ENCODE data around the gene CHCHD10. TPM values are rescaled to one million over a fixed set of nuclear protein-coding genes. Genes with fewer than 3 reads are reported as not detected.
"Not testable (repeated sequence)": the region's sequence is repeated elsewhere in the genome, so short reads cannot be mapped to it uniquely, and the experiment has no call there.

Gene CHCHD10
- polyA plus RNA-seq, 2 donors = 115 to 191 TPM

- Histone ChIP-seq H3K27me3 (ENCODE audit: control insufficient read depth in 1 of 2, insufficient read depth in 2 of 2, low read length in 2 of 2) (no peaks in the 10 kb centered on the region), H3K4me3 (ENCODE audit: low read depth in 1 of 2, low read length in 2 of 2) (no peak overlapping the region), H3K27ac (ENCODE audit: low read depth in 2 of 2, low read length in 1 of 2) (no peak overlapping the region), H3K4me1 (ENCODE audit: control insufficient read depth in 2 of 2, insufficient read depth in 2 of 2, low read length in 1 of 2) (peaks cover 0 to 5% of the 10 kb centered on the region in 2 donors), H3K9me3 (ENCODE audit: control insufficient read depth in 2 of 2, insufficient read depth in 1 of 2, low read depth in 1 of 2, low read length in 1 of 2) (no peaks in the 10 kb centered on the region), H3K36me3 (ENCODE audit: control insufficient read depth in 2 of 2, insufficient read depth in 2 of 2, low read length in 1 of 2) (peaks cover 0 to 18% of the 10 kb centered on the region in 2 donors)
- 70 to 87% methylated on average over 2 of the region's 2 CpGs for WGBS, 2 donors
These were observed 24.5 kb downstream of the CHCHD10 start for GRCh38 chr22:23743303-23743705.

- Histone ChIP-seq H3K9me3 (ENCODE audit: control insufficient read depth in 2 of 2, insufficient read depth in 1 of 2, low read depth in 1 of 2, low read length in 1 of 2) (no peaks in the 10 kb centered on the region), H3K27ac (ENCODE audit: low read depth in 2 of 2, low read length in 1 of 2) (no peak overlapping the region), H3K4me1 (ENCODE audit: control insufficient read depth in 2 of 2, insufficient read depth in 2 of 2, low read length in 1 of 2) (peaks cover 0 to 5% of the 10 kb centered on the region in 2 donors), H3K4me3 (ENCODE audit: low read depth in 1 of 2, low read length in 2 of 2) (no peak overlapping the region), H3K36me3 (ENCODE audit: control insufficient read depth in 2 of 2, insufficient read depth in 2 of 2, low read length in 1 of 2) (peaks cover 0 to 18% of the 10 kb centered on the region in 2 donors), H3K27me3 (ENCODE audit: control insufficient read depth in 1 of 2, insufficient read depth in 2 of 2, low read length in 2 of 2) (no peaks in the 10 kb centered on the region)
- WGBS, 2 donors = 70 to 77% methylated on average over 7 of the region's 7 CpGs
These were observed 25.1 kb downstream of the CHCHD10 start for GRCh38 chr22:23742505-23743264.

- H3K4me3 ChIP-seq (ENCODE audit: low read depth in 1 of 2, low read length in 2 of 2) = no peak overlapping the region
- peaks cover 0 to 4% of the 10 kb centered on the region in 2 donors for H3K4me1 ChIP-seq (ENCODE audit: control insufficient read depth in 2 of 2, insufficient read depth in 2 of 2, low read length in 1 of 2)
- no peaks in the 10 kb centered on the region for H3K27me3 ChIP-seq (ENCODE audit: control insufficient read depth in 1 of 2, insufficient read depth in 2 of 2, low read length in 2 of 2)
These were observed 30.1 kb downstream of the CHCHD10 start for GRCh38 chr22:23737696-23738095.

GRCh38 chr22:23728108-23728507, 39.7 kb downstream of the CHCHD10 start:
- H3K9me3 ChIP-seq (ENCODE audit: control insufficient read depth in 2 of 2, insufficient read depth in 1 of 2, low read depth in 1 of 2, low read length in 1 of 2); H3K36me3 ChIP-seq (ENCODE audit: control insufficient read depth in 2 of 2, insufficient read depth in 2 of 2, low read length in 1 of 2): not testable (repeated sequence)
- WGBS, 2 donors = 80 to 81% methylated on average over 4 of the region's 4 CpGs

More at GRCh38 chr22:23737696-23738095, 30.1 kb downstream of the CHCHD10 start:
- H3K27ac ChIP-seq (ENCODE audit: low read depth in 2 of 2, low read length in 1 of 2) = no peak overlapping the region
- H3K9me3 ChIP-seq (ENCODE audit: control insufficient read depth in 2 of 2, insufficient read depth in 1 of 2, low read depth in 1 of 2, low read length in 1 of 2) = no peaks in the 10 kb centered on the region
- H3K36me3 ChIP-seq (ENCODE audit: control insufficient read depth in 2 of 2, insufficient read depth in 2 of 2, low read length in 1 of 2) = peaks cover 0 to 3% of the 10 kb centered on the region in 2 donors

GRCh38 chr22:23722724-23723123, 45.0 kb downstream of the CHCHD10 start:
- Histone ChIP-seq H3K36me3 (ENCODE audit: control insufficient read depth in 2 of 2, insufficient read depth in 2 of 2, low read length in 1 of 2) (no peaks in the 10 kb centered on the region), H3K27ac (ENCODE audit: low read depth in 2 of 2, low read length in 1 of 2) (no peak overlapping the region), H3K27me3 (ENCODE audit: control insufficient read depth in 1 of 2, insufficient read depth in 2 of 2, low read length in 2 of 2) (no peaks in the 10 kb centered on the region), H3K4me1 (ENCODE audit: control insufficient read depth in 2 of 2, insufficient read depth in 2 of 2, low read length in 1 of 2) (no peaks in the 10 kb centered on the region), H3K9me3 (ENCODE audit: control insufficient read depth in 2 of 2, insufficient read depth in 1 of 2, low read depth in 1 of 2, low read length in 1 of 2) (no peaks in the 10 kb centered on the region), H3K4me3 (ENCODE audit: low read depth in 1 of 2, low read length in 2 of 2) (no peak overlapping the region)
- 79 to 85% methylated on average over 2 of the region's 2 CpGs for WGBS, 2 donors

More at GRCh38 chr22:23728108-23728507, 39.7 kb downstream of the CHCHD10 start:
- H3K4me1 ChIP-seq (ENCODE audit: control insufficient read depth in 2 of 2, insufficient read depth in 2 of 2, low read length in 1 of 2); H3K4me3 ChIP-seq (ENCODE audit: low read depth in 1 of 2, low read length in 2 of 2); H3K27me3 ChIP-seq (ENCODE audit: control insufficient read depth in 1 of 2, insufficient read depth in 2 of 2, low read length in 2 of 2); H3K27ac ChIP-seq (ENCODE audit: low read depth in 2 of 2, low read length in 1 of 2): not testable (repeated sequence)

- H3K27ac ChIP-seq (ENCODE audit: low read depth in 2 of 2, low read length in 1 of 2) = no peak overlapping the region
- no peaks in the 10 kb centered on the region for H3K36me3 ChIP-seq (ENCODE audit: control insufficient read depth in 2 of 2, insufficient read depth in 2 of 2, low read length in 1 of 2)
- no peak overlapping the region for H3K4me3 ChIP-seq (ENCODE audit: low read depth in 1 of 2, low read length in 2 of 2)
- no peaks in the 10 kb centered on the region for H3K27me3 ChIP-seq (ENCODE audit: control insufficient read depth in 1 of 2, insufficient read depth in 2 of 2, low read length in 2 of 2)
- no peaks in the 10 kb centered on the region for H3K9me3 ChIP-seq (ENCODE audit: control insufficient read depth in 2 of 2, insufficient read depth in 1 of 2, low read depth in 1 of 2, low read length in 1 of 2)
- 65 to 79% methylated on average over 4 of the region's 4 CpGs for WGBS, 2 donors
- H3K4me1 ChIP-seq (ENCODE audit: control insufficient read depth in 2 of 2, insufficient read depth in 2 of 2, low read length in 1 of 2) = peaks cover 3 to 5% of the 10 kb centered on the region in 2 donors
These were observed 45.6 kb downstream of the CHCHD10 start for GRCh38 chr22:23722160-23722559.

- Histone ChIP-seq H3K4me3 (ENCODE audit: low read depth in 1 of 2, low read length in 2 of 2) (no peak overlapping the region), H3K4me1 (ENCODE audit: control insufficient read depth in 2 of 2, insufficient read depth in 2 of 2, low read length in 1 of 2) (peaks cover 5 to 6% of the 10 kb centered on the region in 2 donors), H3K27ac (ENCODE audit: low read depth in 2 of 2, low read length in 1 of 2) (no peak overlapping the region), H3K36me3 (ENCODE audit: control insufficient read depth in 2 of 2, insufficient read depth in 2 of 2, low read length in 1 of 2) (no peaks in the 10 kb centered on the region), H3K9me3 (ENCODE audit: control insufficient read depth in 2 of 2, insufficient read depth in 1 of 2, low read depth in 1 of 2, low read length in 1 of 2) (no peaks in the 10 kb centered on the region), H3K27me3 (ENCODE audit: control insufficient read depth in 1 of 2, insufficient read depth in 2 of 2, low read length in 2 of 2) (no peaks in the 10 kb centered on the region)
- 59% methylated on average over 6 of the region's 6 CpGs for WGBS, 2 donors
These were observed 46.9 kb downstream of the CHCHD10 start for GRCh38 chr22:23720855-23721254.

GRCh38 chr22:23718371-23719165, 49.2 kb downstream of the CHCHD10 start:
- Histone ChIP-seq H3K27me3 (ENCODE audit: control insufficient read depth in 1 of 2, insufficient read depth in 2 of 2, low read length in 2 of 2) (no peaks in the 10 kb centered on the region), H3K4me1 (ENCODE audit: control insufficient read depth in 2 of 2, insufficient read depth in 2 of 2, low read length in 1 of 2) (peaks cover 5 to 6% of the 10 kb centered on the region in 2 donors), H3K36me3 (ENCODE audit: control insufficient read depth in 2 of 2, insufficient read depth in 2 of 2, low read length in 1 of 2) (peaks cover 0 to 10% of the 10 kb centered on the region in 2 donors), H3K4me3 (ENCODE audit: low read depth in 1 of 2, low read length in 2 of 2) (no peak overlapping the region), H3K9me3 (ENCODE audit: control insufficient read depth in 2 of 2, insufficient read depth in 1 of 2, low read depth in 1 of 2, low read length in 1 of 2) (no peaks in the 10 kb centered on the region), H3K27ac (ENCODE audit: low read depth in 2 of 2, low read length in 1 of 2) (no peak overlapping the region)
- WGBS, 2 donors = 86 to 88% methylated on average over 17 of the region's 17 CpGs

GRCh38 chr22:23716811-23717801, 50.7 kb downstream of the CHCHD10 start:
- peaks cover 0 to 13% of the 10 kb centered on the region in 2 donors for H3K36me3 ChIP-seq (ENCODE audit: control insufficient read depth in 2 of 2, insufficient read depth in 2 of 2, low read length in 1 of 2)
- no peaks in the 10 kb centered on the region for H3K27me3 ChIP-seq (ENCODE audit: control insufficient read depth in 1 of 2, insufficient read depth in 2 of 2, low read length in 2 of 2)
- no peaks in the 10 kb centered on the region for H3K9me3 ChIP-seq (ENCODE audit: control insufficient read depth in 2 of 2, insufficient read depth in 1 of 2, low read depth in 1 of 2, low read length in 1 of 2)
- H3K27ac ChIP-seq (ENCODE audit: low read depth in 2 of 2, low read length in 1 of 2) = peak overlapping the region; percentile 37 to 71
- peaks cover 5 to 6% of the 10 kb centered on the region in 2 donors for H3K4me1 ChIP-seq (ENCODE audit: control insufficient read depth in 2 of 2, insufficient read depth in 2 of 2, low read length in 1 of 2)
- WGBS, 2 donors = 5 to 6% methylated on average over 66 to 84 of the region's 84 CpGs
- peak overlapping the region; percentile 84 to 89 for H3K4me3 ChIP-seq (ENCODE audit: low read depth in 1 of 2, low read length in 2 of 2)
